Caco-2 (cell line): ENCODE data around the gene TRMT61A. TPM values are rescaled to one million over a fixed set of nuclear protein-coding genes. Genes with fewer than 3 reads are reported as not detected.

ENCODE experiments used
- BruUV-seq: library from RNA; stranded (reverse); fragments of 400-500 nt; replicated peaks from 2 replicates; lab custom pipeline; 2021; lab: Mats Ljungman, UMichigan
- CTCF ChIA-PET: fragments of 300-600 bp; sonication (Branson Sonifier 250); formaldehyde crosslinking; loops from one replicate; lab custom pipeline; 2022; ENCODE audit warnings: antibody characterized with exemption; lab: Charles Lee
- POLR2A ChIA-PET: fragments of 300-600 bp; sonication (Branson Sonifier 250); formaldehyde crosslinking; loops from one replicate; lab custom pipeline; 2022; ENCODE audit warnings: antibody characterized with exemption; lab: Charles Lee
- DNase-seq, 2 experiments: peaks; one replicate each; pipeline versions ENCODE4 v3.0.0 to v3.0.0-alpha.2; 2020 to 2022
- H3K27me3 ChIP-seq: replicated peaks from 2 replicates; pipeline ENCODE4 v1.6.0; 2011; ENCODE audit warnings: low read length; ENCODE audit not compliant: control insufficient read depth, insufficient read depth
- H3K36me3 ChIP-seq: 2 replicates; pipeline ENCODE4 v1.5.1; 2011; ENCODE audit warnings: low read length; ENCODE audit not compliant: control insufficient read depth, insufficient read depth
- H3K4me1 ChIP-seq: fragments of 250-450 bp; sonication (Bioruptor Pico); 2 replicates; pipeline ENCODE4 v1.5.1; 2020; ENCODE audit warnings: mild to moderate bottlenecking
- H3K4me3 ChIP-seq: 2 replicates; pipeline ENCODE4 v1.5.1; 2011; ENCODE audit warnings: low read depth, mild to moderate bottlenecking, control low read depth, low read length
- H3K9me3 ChIP-seq: fragments of 250-450 bp; sonication (Bioruptor Pico); 2 replicates; pipeline ENCODE4 v1.5.1; 2020; ENCODE audit warnings: mild to moderate bottlenecking, moderate library complexity
- H3K27ac Mint-ChIP-seq: one replicate; pipeline ENCODE4 v1.8.0; 2022; ENCODE audit warnings: mixed read lengths; ENCODE audit not compliant: unreplicated experiment
- H3K27me3 Mint-ChIP-seq: one replicate; pipeline ENCODE4 v1.8.0; 2022; ENCODE audit warnings: mixed read lengths; ENCODE audit not compliant: insufficient read depth, unreplicated experiment
- H3K36me3 Mint-ChIP-seq: one replicate; pipeline ENCODE4 v1.8.0; 2022; ENCODE audit warnings: mild to moderate bottlenecking, mixed read lengths; ENCODE audit not compliant: insufficient read depth, unreplicated experiment
- H3K4me1 Mint-ChIP-seq: one replicate; pipeline ENCODE4 v1.8.0; 2022; ENCODE audit warnings: low read depth, mixed read lengths; ENCODE audit not compliant: unreplicated experiment
- H3K4me3 Mint-ChIP-seq: one replicate; pipeline ENCODE4 v1.8.0; 2022; ENCODE audit warnings: mild to moderate bottlenecking, moderate library complexity, mixed read lengths; ENCODE audit not compliant: unreplicated experiment
- H3K9me3 Mint-ChIP-seq: one replicate; pipeline ENCODE4 v1.8.0; 2022; ENCODE audit warnings: mixed read lengths; ENCODE audit not compliant: unreplicated experiment
- intact Hi-C: fragments of 100-400 bp; cut with micrococcal nuclease; formaldehyde crosslinking; loops from one replicate; pipeline ENCODE4 v1.10.0; 2022; ENCODE audit not compliant: unreplicated experiment
- total RNA-seq: library from RNA; stranded (reverse); gene quantifications from 2 replicates; pipeline ENCODE4 v1.2.3, GENCODE V29; 2022
- TF ChIP-seq, protein P1 (sequence below), 2 experiments: fragments of 200-600 bp in 1 of 2; IDR thresholded peaks; 1 replicate in 1 of 2; 2 replicates in 1 of 2; pipeline versions ENCODE4 v1.5.1 to v1.8.0; 2011 to 2022; ENCODE audit warnings: antibody characterized with exemption in 1 of 2, control low read depth in 1 of 2, inconsistent platforms in 1 of 2, low read depth in 1 of 2, low read length in 1 of 2, mild to moderate bottlenecking in 1 of 2, moderate library complexity in 1 of 2; ENCODE audit not compliant: insufficient read depth in 1 of 2, severe bottlenecking in 1 of 2, unreplicated experiment in 1 of 2

The TRMT61A gene
- total RNA-seq, 1 experiment from 2014 or later, result 22.3 TPM

DNA sequence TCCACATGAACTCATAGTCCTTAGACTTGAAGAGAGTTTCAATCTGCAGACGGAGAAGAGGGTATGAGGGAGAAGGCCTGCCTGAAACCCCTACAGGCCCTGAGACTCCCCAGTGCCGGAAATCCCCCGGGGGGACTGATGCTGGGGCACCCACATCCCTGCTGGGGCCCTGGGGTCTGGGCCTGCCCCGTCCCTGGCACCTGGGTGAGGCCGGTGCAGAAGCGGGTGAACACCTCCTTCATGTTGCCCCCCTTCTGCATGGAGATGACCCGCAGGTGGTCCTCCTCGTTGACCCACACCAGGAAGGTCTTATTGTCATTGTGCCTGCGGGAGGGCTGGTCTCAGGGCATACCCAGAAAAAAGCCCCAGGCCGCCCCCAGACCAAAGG is 8.7 kb upstream of the TRMT61A start:
- no peaks in the 10 kb centered on the region for H3K9me3 Mint-ChIP-seq
- peaks cover 48% of the 10 kb centered on the region for H3K36me3 Mint-ChIP-seq
- H3K27me3 Mint-ChIP-seq, result no peaks in the 10 kb centered on the region
- Histone ChIP-seq H3K27me3 (no peaks in the 10 kb centered on the region), H3K36me3 (peaks cover 9% of the 10 kb centered on the region), H3K9me3 (no peaks in the 10 kb centered on the region), H3K4me1 (peaks cover 34% of the 10 kb centered on the region), H3K4me3 (peak overlapping the region; percentile 95)
- ChIA-PET CTCF (no interaction called here), POLR2A (no interaction called here)
- peak overlapping the region; percentile 40 for H3K27ac Mint-ChIP-seq
- BruUV-seq, result no TSS peak
- H3K4me3 Mint-ChIP-seq, result peak overlapping the region; percentile 74
- intact Hi-C loops, result no loop called here
- TF ChIP-seq, protein P1, sequence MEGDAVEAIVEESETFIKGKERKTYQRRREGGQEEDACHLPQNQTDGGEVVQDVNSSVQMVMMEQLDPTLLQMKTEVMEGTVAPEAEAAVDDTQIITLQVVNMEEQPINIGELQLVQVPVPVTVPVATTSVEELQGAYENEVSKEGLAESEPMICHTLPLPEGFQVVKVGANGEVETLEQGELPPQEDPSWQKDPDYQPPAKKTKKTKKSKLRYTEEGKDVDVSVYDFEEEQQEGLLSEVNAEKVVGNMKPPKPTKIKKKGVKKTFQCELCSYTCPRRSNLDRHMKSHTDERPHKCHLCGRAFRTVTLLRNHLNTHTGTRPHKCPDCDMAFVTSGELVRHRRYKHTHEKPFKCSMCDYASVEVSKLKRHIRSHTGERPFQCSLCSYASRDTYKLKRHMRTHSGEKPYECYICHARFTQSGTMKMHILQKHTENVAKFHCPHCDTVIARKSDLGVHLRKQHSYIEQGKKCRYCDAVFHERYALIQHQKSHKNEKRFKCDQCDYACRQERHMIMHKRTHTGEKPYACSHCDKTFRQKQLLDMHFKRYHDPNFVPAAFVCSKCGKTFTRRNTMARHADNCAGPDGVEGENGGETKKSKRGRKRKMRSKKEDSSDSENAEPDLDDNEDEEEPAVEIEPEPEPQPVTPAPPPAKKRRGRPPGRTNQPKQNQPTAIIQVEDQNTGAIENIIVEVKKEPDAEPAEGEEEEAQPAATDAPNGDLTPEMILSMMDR (IDR thresholded peaks at IDR 0.05; ENCODE audit: insufficient read depth in 1 of 2, low read depth in 1 of 2, low read length in 1 of 2, severe bottlenecking in 1 of 2, unreplicated experiment in 1 of 2), result no peak
- H3K4me1 Mint-ChIP-seq, result peaks cover 17% of the 10 kb centered on the region
- DNase-seq, result no peak

DNA sequence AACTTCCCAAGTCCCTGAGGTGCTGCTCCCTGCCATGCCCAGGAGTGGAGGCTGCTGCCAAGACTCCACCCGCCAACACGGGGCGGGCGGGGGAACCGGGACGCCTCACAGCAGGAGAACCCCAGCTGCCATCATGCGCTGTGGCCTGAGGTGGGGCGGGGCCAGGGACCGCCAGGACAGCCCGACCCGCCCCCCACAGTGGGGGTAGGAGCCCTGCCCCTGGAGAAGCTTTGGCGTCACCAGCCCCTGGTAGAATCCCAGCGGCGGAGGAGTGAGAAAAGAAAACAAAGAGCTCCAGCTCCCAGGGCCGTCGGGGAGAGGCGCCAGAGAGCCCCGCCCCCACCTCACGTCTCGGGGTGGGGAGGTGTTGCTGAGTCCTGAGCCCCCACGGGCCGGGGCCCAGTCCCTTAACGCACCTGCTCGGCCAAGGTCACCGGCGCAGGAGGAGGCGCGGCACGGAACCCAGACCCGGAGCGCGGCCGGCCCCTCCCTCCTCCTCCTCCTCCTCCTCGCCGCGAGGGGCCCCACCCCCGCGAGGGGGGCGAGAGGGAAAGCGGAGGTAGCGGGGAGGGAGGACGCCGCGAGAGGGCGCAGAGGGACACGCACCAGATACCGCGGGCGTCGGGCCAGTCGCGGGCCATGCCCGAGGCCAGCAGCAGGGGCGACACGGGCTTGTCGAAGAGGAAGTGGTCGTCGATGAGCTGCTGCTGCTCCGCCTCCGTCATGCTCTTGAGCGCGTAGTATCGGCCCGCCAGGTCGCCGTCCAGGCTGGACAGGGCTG is 8.1 kb upstream of the TRMT61A start:
- ChIA-PET CTCF (interaction anchor here (0.7 kb wide), 1 partner anchor 26 kb away, joined by 3 read pairs; no protein-coding TSS in a partner anchor), POLR2A (no interaction called here)
- peaks cover 23% of the 10 kb centered on the region for H3K4me1 Mint-ChIP-seq
- H3K36me3 Mint-ChIP-seq, result peaks cover 52% of the 10 kb centered on the region
- H3K9me3 Mint-ChIP-seq, result no peaks in the 10 kb centered on the region
- no peak for DNase-seq
- H3K27ac Mint-ChIP-seq, result no peak overlapping the region
- no peaks in the 10 kb centered on the region for H3K27me3 Mint-ChIP-seq
- Histone ChIP-seq H3K36me3 (peaks cover 9% of the 10 kb centered on the region), H3K9me3 (no peaks in the 10 kb centered on the region), H3K4me1 (peaks cover 40% of the 10 kb centered on the region), H3K4me3 (peak overlapping the region; percentile 95), H3K27me3 (no peaks in the 10 kb centered on the region)
- H3K4me3 Mint-ChIP-seq, result peak overlapping the region; percentile 74
- no TSS peak for BruUV-seq
- TF ChIP-seq, protein P1 (IDR thresholded peaks at IDR 0.05; ENCODE audit: insufficient read depth in 1 of 2, low read depth in 1 of 2, low read length in 1 of 2, severe bottlenecking in 1 of 2, unreplicated experiment in 1 of 2), result no peak
- intact Hi-C loops, result no loop called here

DNA sequence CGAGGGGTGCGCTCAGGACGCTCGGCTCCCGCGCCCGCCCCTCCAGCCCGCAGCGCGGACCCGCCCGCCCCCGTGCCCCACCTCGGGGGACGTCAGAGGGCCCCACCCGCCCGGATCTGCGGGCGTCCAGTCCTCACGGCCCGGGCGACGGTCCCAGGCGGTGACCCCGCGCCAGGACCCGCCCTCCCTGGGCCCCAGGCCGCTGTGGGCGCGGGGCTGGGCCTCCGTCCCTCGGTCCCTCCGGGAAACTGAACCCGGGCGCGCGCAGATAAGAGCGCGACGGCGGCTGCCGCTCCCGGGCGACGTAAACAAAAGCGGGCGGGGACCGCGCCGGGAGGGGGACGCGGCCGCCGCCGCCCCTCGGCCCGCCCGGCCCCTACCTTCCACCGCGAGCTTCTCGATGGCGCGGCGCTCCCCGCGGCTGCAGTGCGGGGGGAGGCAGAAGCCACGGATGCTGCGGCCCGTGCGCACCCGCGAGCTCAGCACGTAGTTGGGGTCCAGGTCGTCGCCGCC is 7.5 kb upstream of the TRMT61A start:
- Histone ChIP-seq H3K4me1 (peaks cover 46% of the 10 kb centered on the region), H3K27me3 (no peaks in the 10 kb centered on the region), H3K4me3 (peak overlapping the region; percentile 95), H3K9me3 (no peaks in the 10 kb centered on the region), H3K36me3 (peaks cover 9% of the 10 kb centered on the region)
- no TSS peak for BruUV-seq
- intact Hi-C loops, result no loop called here
- Mint-ChIP-seq H3K27ac (no peak overlapping the region), H3K36me3 (peaks cover 52% of the 10 kb centered on the region), H3K9me3 (no peaks in the 10 kb centered on the region), H3K4me3 (peak overlapping the region; percentile 74), H3K4me1 (peaks cover 25% of the 10 kb centered on the region), H3K27me3 (no peaks in the 10 kb centered on the region)
- ChIA-PET POLR2A (no interaction called here), CTCF (interaction anchor here (0.7 kb wide), 1 partner anchor 25 kb away, joined by 3 read pairs; no protein-coding TSS in a partner anchor)
- DNase-seq, result no peak
- TF ChIP-seq, protein P1 (IDR thresholded peaks at IDR 0.05; ENCODE audit: insufficient read depth in 1 of 2, low read depth in 1 of 2, low read length in 1 of 2, severe bottlenecking in 1 of 2, unreplicated experiment in 1 of 2), result no peak
